Smooth muscle cell (in vitro differentiated cells): ENCODE data around the gene ERLIN1. TPM values are rescaled to one million over a fixed set of nuclear protein-coding genes. Genes with fewer than 3 reads are reported as not detected.
A peak's percentile ranks its signal among the peaks of the same experiment; 100 is the strongest.

ENCODE experiments used
- DNase-seq: peaks from one replicate; lab custom pipeline; 2025; ENCODE audit not compliant: unreplicated experiment; lab: John Stamatoyannopoulos, UW
- H2AFZ ChIP-seq: fragments of 200-600 bp; sonication (generic); 2 replicates; pipeline ENCODE4 v1.6.0; 2016; ENCODE audit warnings: antibody characterized with exemption, low read depth, mild to moderate bottlenecking
- H3F3A ChIP-seq: fragments of 200-600 bp; sonication (generic); 2 replicates; pipeline ENCODE4 v1.6.0; 2017; ENCODE audit warnings: antibody characterized with exemption, low read depth
- H3K27ac ChIP-seq: fragments of 200-600 bp; sonication (generic); 2 replicates; pipeline ENCODE4 v1.5.1; 2016; ENCODE audit warnings: low read depth, mild to moderate bottlenecking
- H3K27me3 ChIP-seq: fragments of 200-600 bp; sonication (generic); 2 replicates; pipeline ENCODE4 v1.6.1; 2016; ENCODE audit warnings: low read depth, mild to moderate bottlenecking
- H3K36me3 ChIP-seq: fragments of 200-600 bp; sonication (generic); 2 replicates; pipeline ENCODE4 v1.5.1; 2016; ENCODE audit warnings: low read depth
- H3K4me1 ChIP-seq: fragments of 200-600 bp; sonication (generic); 2 replicates; pipeline ENCODE4 v1.5.1; 2016; ENCODE audit warnings: low read depth
- H3K4me2 ChIP-seq: fragments of 200-600 bp; sonication (generic); 2 replicates; pipeline ENCODE4 v1.6.0; 2016; ENCODE audit warnings: mild to moderate bottlenecking
- H3K4me3 ChIP-seq: fragments of 200-600 bp; sonication (generic); 2 replicates; pipeline ENCODE4 v1.5.1; 2016; ENCODE audit warnings: mild to moderate bottlenecking
- H3K79me2 ChIP-seq: fragments of 200-600 bp; sonication (generic); 2 replicates; pipeline ENCODE4 v1.6.0; 2016; ENCODE audit warnings: low read depth, mild to moderate bottlenecking
- H3K9ac ChIP-seq: fragments of 200-600 bp; sonication (generic); 2 replicates; pipeline ENCODE4 v1.6.0; 2016; ENCODE audit warnings: low read depth
- H3K9me3 ChIP-seq: fragments of 200-600 bp; sonication (generic); replicated peaks from 2 replicates; pipeline ENCODE4 v1.5.1; 2016; ENCODE audit warnings: low read depth
- H4K20me1 ChIP-seq: fragments of 200-600 bp; sonication (generic); 2 replicates; pipeline ENCODE4 v1.6.0; 2016; ENCODE audit warnings: low read depth
- CTCF ChIP-seq: fragments of 200-600 bp; sonication (generic); IDR thresholded peaks from 2 replicates; pipeline ENCODE4 v1.5.1; 2017; ENCODE audit warnings: borderline replicate concordance, mild to moderate bottlenecking, antibody characterized with exemption; ENCODE audit not compliant: insufficient read depth, poor library complexity, severe bottlenecking
- WGBS: methylation state at CpG from one replicate; pipeline ENCODE4 v1.1.7; 2016; ENCODE audit warnings: low lambda C conversion rate; 5-methylcytosine and 5-hydroxymethylcytosine counted together
- polyA plus RNA-seq: library from polyadenylated mRNA; unstranded; fragments of >200 nt; fragmentation: Nextera tagmentation; extraction: Ambion mirVana; gene quantifications from 2 replicates; pipeline ENCODE4 v1.2.1, GENCODE V29; 2016
- total RNA-seq: library from RNA; depleted of rRNA; stranded (reverse); fragments of >200 nt; gene quantifications from 2 replicates; pipeline ENCODE4 v1.2.3, GENCODE V29; 2014

Gene ERLIN1
- total and polyA plus RNA-seq, 2 experiments from 2014 or later: 21.0 to 32.2 TPM

- TF ChIP-seq CTCF: no peak
- H3K36me3 ChIP-seq: no peaks in the 10 kb centered on the region
- H3K9me3 ChIP-seq: no peaks in the 10 kb centered on the region
- no peak for DNase-seq
- H3K27me3 ChIP-seq: no peaks in the 10 kb centered on the region
- no peaks in the 10 kb centered on the region for H3K4me1 ChIP-seq
- WGBS: 68% methylated on average over 6 of the region's 6 CpGs
- H3K9ac ChIP-seq: no peak overlapping the region
- H3F3A ChIP-seq: no peaks in the 10 kb centered on the region
- H3K79me2 ChIP-seq: no peaks in the 10 kb centered on the region
- no peak overlapping the region for H3K4me3 ChIP-seq
- H2AFZ ChIP-seq: peak overlapping the region; percentile 7
- H3K27ac ChIP-seq: no peak overlapping the region
- no peak overlapping the region for H3K4me2 ChIP-seq
- no peaks in the 10 kb centered on the region for H4K20me1 ChIP-seq
These were observed 84.4 kb downstream of the ERLIN1 start for GRCh38 chr10:100101192-100102076.

DNA sequence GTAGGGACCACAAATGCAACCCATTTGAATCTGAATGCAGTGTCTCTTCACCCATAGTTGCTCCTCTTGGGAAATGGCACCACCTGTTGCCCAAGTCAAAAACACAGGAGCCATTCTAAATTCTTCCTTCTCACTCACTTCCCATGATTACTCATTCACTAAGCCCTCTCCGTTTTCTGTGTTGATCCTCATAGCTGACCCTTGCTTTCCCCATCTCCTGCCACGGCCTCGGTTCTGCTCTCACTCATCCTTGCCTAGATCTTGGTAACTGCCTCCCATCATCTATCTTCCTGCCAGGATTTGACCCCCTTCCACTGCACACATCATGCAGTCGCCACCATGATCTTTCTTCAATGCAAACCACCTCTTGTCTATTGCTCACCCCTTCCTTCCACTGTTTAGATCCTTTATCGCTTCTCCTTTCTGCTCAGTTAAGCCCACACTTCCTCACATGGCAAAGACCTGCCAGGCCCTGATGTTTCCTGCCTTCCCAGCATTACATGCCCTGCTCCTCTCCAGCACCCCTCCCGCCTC lies 85.1 kb downstream of the ERLIN1 start:
- H3K4me3 ChIP-seq: no peak overlapping the region
- H3K27me3 ChIP-seq: no peaks in the 10 kb centered on the region
- H3K9me3 ChIP-seq: no peaks in the 10 kb centered on the region
- H3F3A ChIP-seq: no peaks in the 10 kb centered on the region
- H3K4me2 ChIP-seq: no peak overlapping the region
- no peaks in the 10 kb centered on the region for H3K36me3 ChIP-seq
- no peak for TF ChIP-seq CTCF
- no peaks in the 10 kb centered on the region for H4K20me1 ChIP-seq
- no peaks in the 10 kb centered on the region for H3K4me1 ChIP-seq
- H3K9ac ChIP-seq: no peak overlapping the region
- no peaks in the 10 kb centered on the region for H3K79me2 ChIP-seq
- WGBS: 66% methylated on average over 6 of the region's 6 CpGs
- H3K27ac ChIP-seq: no peak overlapping the region
- no peak for DNase-seq
- peak overlapping the region; percentile 7 for H2AFZ ChIP-seq

Other genes with a start within 250 kb of the ERLIN1 start
- gene DNMBP, start 176.1 kb downstream of the ERLIN1 start, total RNA-seq: 14.1 and 17.9 TPM in 2 replicates
- 9.4 and 12.7 TPM in 2 replicates for gene DNMBP, start 176.1 kb downstream of the ERLIN1 start, polyA plus RNA-seq
- gene CPN1, start 104.2 kb downstream of the ERLIN1 start, total RNA-seq: not detected in 2 replicates
- not detected in 2 replicates for gene CPN1, start 104.2 kb downstream of the ERLIN1 start, polyA plus RNA-seq
- gene CHUK, start 43.6 kb upstream of the ERLIN1 start, total RNA-seq: 22.0 and 27.7 TPM in 2 replicates
- gene CHUK, start 43.6 kb upstream of the ERLIN1 start, polyA plus RNA-seq: 10.9 and 11.5 TPM in 2 replicates
- 12.1 and 19.9 TPM in 2 replicates for gene CWF19L1, start 81.6 kb upstream of the ERLIN1 start, total RNA-seq
- 8.6 and 12.7 TPM in 2 replicates for gene CWF19L1, start 81.6 kb upstream of the ERLIN1 start, polyA plus RNA-seq
- 67.2 and 82.1 TPM in 2 replicates for gene BLOC1S2, start 100.7 kb upstream of the ERLIN1 start, total RNA-seq
- gene BLOC1S2, start 100.7 kb upstream of the ERLIN1 start, polyA plus RNA-seq: 62.0 and 93.2 TPM in 2 replicates
- not detected in 2 replicates for gene PKD2L1, start 144.2 kb upstream of the ERLIN1 start, total RNA-seq
- gene PKD2L1, start 144.2 kb upstream of the ERLIN1 start, polyA plus RNA-seq: not detected in 2 replicates
- 306 and 316 TPM in 2 replicates for gene SCD, start 161.2 kb upstream of the ERLIN1 start, total RNA-seq
- gene SCD, start 161.2 kb upstream of the ERLIN1 start, polyA plus RNA-seq: 157 and 183 TPM in 2 replicates